ENCODE results near the gene CFDP1. TPM values are rescaled to one million over a fixed set of nuclear protein-coding genes. Genes with fewer than 3 reads are reported as not detected.

The CFDP1 gene
- total and polyA plus RNA-seq, 2 of the 13 experiments (the other 11 are each of a cell fraction or from before 2014, with no cell fraction given), result 78.6 to 153 TPM

DNA sequence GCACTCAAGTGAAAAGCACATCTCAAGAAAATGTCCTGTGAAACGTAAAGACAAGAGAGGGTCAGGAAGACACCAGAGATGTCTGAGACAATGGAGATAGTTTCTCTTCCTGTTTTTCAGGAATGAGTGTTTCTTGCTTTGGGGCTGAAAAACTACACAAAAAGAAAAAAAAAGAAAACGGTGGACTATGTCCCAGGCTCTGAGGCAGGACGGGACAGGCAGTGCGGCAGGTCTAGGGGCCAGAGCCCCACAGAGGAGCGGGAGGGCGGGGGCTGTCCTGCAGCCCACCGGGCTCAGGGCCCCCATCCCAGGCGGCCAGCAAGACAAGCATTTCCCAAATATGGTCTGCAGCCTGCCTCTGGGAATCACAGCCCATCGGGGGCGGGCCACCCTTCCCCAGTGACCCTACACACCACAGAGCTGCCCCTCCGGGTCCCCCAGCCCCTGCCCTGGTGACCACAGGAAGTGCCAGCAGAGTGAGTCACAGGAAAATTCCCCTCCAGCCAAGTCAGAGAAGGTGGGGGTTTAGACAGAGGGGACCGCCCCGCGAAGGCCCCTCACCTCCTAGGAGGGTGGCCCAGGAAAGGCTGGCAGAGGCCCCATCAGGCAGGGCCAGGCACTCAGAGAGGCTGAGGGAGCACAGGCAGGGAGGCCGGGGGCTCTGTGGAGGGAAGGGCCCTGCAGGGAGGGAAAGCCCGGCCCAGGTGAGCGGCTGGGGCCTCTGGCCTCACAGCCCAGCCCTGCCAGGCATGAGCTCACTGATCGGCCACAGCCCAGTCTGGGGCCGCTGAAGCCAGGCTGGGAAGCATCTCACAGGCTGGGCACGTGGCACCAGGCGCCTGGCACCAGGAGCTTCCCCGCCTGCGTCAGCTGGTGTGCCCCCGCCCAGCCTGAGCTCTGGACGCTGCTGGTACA is 188.2 kb downstream of the CFDP1 start (continued):
- TF ChIP-seq, protein P1, sequence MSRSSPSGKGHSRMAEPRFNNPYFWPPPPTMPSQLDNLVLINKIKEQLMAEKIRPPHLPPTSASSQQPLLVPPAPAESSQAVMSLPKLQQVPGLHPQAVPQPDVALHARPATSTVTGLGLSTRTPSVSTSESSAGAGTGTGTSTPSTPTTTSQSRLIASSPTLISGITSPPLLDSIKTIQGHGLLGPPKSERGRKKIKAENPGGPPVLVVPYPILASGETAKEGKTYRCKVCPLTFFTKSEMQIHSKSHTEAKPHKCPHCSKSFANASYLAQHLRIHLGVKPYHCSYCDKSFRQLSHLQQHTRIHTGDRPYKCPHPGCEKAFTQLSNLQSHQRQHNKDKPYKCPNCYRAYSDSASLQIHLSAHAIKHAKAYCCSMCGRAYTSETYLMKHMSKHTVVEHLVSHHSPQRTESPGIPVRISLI (CRISPR knock-in tag; IDR thresholded peaks at IDR 0.05; ENCODE audit: borderline replicate concordance), result peak; percentile 84
- TF ChIP-seq ZNF34 (CRISPR knock-in tag; IDR thresholded peaks at IDR 0.05; ENCODE audit: borderline replicate concordance) (no peak; the same call in 1 of the 2 replicates), HNRNPH1 (optimal IDR thresholded peaks at IDR 0.05; ENCODE audit: low read depth, low read length) (no peak), JARID2 (CRISPR knock-in tag; IDR thresholded peaks at IDR 0.05; ENCODE audit: insufficient replicate concordance) (no peak), ZNF878 (CRISPR knock-in tag; IDR thresholded peaks at IDR 0.05) (peak; percentile 94; the same call in 1 of the 2 replicates), ZNF232 (CRISPR knock-in tag; IDR thresholded peaks at IDR 0.05; ENCODE audit: borderline replicate concordance) (peak; percentile 86), REXO4 (CRISPR knock-in tag; IDR thresholded peaks at IDR 0.05; ENCODE audit: borderline replicate concordance) (no peak), SNAPC2 (CRISPR knock-in tag; IDR thresholded peaks at IDR 0.05) (no peak; the same call in 1 of the 2 replicates), POGK (CRISPR knock-in tag; conservative IDR thresholded peaks at IDR 0.05) (no peak; the same call in none of the 2 replicates), ELF3 (CRISPR knock-in tag; IDR thresholded peaks at IDR 0.05) (peak; percentile 83), ATRX (CRISPR knock-in tag; IDR thresholded peaks at IDR 0.05; ENCODE audit: borderline replicate concordance) (peak; percentile 17; the same call in 1 of the 2 replicates), CC2D1A (CRISPR knock-in tag; IDR thresholded peaks at IDR 0.05) (no peak; the same call in 1 of the 2 replicates), ZNF367 (CRISPR knock-in tag; IDR thresholded peaks at IDR 0.05; ENCODE audit: borderline replicate concordance) (no peak), ATF5 (CRISPR knock-in tag; IDR thresholded peaks at IDR 0.05; ENCODE audit: low read depth) (no peak), ZSCAN25 (CRISPR knock-in tag; IDR thresholded peaks at IDR 0.05) (peak; percentile 89)
- TF ChIP-seq, protein P2, sequence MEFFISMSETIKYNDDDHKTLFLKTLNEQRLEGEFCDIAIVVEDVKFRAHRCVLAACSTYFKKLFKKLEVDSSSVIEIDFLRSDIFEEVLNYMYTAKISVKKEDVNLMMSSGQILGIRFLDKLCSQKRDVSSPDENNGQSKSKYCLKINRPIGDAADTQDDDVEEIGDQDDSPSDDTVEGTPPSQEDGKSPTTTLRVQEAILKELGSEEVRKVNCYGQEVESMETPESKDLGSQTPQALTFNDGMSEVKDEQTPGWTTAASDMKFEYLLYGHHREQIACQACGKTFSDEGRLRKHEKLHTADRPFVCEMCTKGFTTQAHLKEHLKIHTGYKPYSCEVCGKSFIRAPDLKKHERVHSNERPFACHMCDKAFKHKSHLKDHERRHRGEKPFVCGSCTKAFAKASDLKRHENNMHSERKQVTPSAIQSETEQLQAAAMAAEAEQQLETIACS (CRISPR knock-in tag; IDR thresholded peaks at IDR 0.05), result no peak
- TF ChIP-seq, protein P3, sequence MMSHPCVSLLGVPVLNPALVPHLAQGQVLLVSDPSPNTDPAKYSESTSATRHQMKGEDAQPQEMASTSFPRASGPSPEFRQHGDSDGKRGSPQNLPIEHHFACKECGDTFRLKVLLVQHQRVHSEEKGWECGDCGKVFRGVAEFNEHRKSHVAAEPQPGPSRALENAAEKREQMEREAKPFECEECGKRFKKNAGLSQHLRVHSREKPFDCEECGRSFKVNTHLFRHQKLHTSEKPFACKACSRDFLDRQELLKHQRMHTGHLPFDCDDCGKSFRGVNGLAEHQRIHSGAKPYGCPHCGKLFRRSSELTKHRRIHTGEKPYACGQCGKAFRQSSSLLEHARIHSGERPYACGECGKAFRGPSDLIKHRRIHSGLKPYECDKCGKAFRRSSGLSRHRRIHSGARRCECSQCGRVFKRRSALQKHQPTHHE (CRISPR knock-in tag; IDR thresholded peaks at IDR 0.05; ENCODE audit: borderline replicate concordance), result peak; percentile 94; the same call in 1 of the 2 replicates
- TF ChIP-seq, protein P4, sequence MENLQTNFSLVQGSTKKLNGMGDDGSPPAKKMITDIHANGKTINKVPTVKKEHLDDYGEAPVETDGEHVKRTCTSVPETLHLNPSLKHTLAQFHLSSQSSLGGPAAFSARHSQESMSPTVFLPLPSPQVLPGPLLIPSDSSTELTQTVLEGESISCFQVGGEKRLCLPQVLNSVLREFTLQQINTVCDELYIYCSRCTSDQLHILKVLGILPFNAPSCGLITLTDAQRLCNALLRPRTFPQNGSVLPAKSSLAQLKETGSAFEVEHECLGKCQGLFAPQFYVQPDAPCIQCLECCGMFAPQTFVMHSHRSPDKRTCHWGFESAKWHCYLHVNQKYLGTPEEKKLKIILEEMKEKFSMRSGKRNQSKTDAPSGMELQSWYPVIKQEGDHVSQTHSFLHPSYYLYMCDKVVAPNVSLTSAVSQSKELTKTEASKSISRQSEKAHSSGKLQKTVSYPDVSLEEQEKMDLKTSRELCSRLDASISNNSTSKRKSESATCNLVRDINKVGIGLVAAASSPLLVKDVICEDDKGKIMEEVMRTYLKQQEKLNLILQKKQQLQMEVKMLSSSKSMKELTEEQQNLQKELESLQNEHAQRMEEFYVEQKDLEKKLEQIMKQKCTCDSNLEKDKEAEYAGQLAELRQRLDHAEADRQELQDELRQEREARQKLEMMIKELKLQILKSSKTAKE (CRISPR knock-in tag; IDR thresholded peaks at IDR 0.05; ENCODE audit: borderline replicate concordance), result peak; percentile 87; the same call in 1 of the 2 replicates

All from HepG2 (cell line).